GM21515 (cell line): ENCODE results near the gene COQ6.
"Not testable (repeated sequence)": the region's sequence is repeated elsewhere in the genome, so short reads cannot be mapped to it uniquely, and the experiment has no call there.

ENCODE experiments used
- ATAC-seq: cut with Tn5 transposase; IDR thresholded peaks from one replicate; pipeline ENCODE4 v1.9.1; 2021; ENCODE audit not compliant: unreplicated experiment

COQ6 gene

DNA sequence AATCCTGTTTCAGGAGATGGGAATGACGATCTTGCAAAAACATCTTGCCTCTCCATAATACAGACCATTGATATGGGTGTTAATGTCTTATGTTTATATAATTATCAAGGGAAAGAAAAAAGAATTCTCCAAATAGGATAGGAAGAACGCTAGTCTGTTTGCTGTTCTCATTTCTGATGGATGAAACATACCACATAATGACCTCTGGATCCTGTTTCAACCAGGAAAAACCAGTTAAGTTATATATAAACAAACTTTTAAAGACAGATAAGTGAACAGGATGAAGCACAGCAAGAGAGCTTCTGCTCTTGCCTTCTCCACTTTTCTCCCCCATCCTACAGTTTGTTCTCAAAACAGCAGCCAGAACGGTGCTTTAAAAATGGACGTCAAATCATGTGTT is 27.8 kb downstream of the COQ6 start:
- ATAC-seq, result no peak

DNA sequence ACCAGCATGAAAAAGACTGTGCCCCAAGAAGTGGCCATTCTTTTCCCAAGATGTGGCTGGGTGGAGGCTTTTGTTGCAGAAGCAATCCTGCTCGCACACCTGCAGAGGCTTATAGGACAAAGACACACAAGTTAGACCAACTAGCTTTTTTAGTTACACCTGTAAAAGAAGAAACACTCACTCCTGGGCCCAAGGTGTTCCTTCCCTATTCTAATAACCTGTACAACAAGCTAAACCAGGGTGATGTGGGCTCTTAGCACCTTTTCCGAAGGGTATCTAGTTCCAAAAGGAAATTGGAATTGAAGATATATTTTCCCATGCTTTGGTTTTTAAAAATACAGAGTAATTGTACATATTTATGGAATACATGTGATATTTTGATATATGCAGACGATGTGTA is 38.0 kb downstream of the COQ6 start:
- no peak for ATAC-seq

DNA sequence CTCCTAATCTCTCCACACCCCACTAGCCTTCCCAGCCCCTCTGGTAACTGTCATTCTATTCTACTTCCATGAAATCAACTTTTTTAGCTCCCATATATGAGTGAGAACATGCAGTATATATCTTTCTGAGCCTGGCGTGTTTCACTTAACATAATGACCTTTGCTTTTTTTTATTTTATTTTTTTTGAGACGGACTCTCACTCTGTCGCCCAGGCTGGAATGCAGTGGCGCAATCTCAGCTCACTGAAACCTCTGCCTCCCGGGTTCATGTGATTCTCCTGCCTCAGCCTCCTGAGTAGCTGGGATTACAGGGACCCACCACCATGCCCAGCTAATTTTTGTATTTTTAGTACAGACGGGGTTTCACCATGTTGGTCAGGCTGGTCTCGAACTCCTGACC is 38.6 kb downstream of the COQ6 start:
- ATAC-seq, result not testable (repeated sequence)

DNA sequence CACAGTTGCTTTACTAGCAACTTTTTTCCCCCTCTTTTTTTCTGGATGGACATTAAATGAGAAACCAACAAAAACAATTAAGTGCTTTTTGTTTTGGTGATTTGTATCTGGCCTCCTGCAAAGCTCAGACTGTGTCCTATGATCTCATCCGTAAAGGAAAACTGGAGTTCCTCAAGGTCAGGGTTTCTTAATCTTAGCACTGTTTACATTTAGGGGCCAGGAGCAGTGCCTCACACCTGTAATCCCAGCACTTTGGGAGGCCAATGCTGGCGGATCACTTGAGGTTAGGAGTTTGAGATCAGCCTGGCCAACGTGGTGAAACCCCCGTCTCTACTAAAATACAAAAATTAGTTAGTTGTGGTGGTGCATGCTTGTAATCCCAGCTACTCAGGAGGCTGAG is 41.0 kb downstream of the COQ6 start:
- ATAC-seq, result no peak

DNA sequence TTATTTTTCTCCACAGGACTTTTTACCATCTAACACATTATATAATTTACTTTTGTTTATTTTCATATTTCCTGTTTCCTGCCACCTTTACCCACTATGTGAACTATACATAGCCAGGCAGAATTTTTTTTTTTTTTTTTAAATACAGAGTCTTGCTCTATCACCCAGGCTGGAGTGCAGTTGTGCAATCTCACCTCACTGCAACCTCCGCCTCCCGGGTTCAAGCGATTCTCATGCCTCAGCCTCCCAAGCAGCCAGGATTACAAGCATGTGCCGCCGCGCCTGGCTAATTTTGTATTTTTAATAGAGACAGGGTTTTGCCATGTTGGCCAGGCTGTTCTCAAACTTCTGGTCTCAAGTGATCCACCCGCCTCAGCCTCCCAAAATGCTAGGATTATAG is 44.8 kb downstream of the COQ6 start:
- not testable (repeated sequence) for ATAC-seq

DNA sequence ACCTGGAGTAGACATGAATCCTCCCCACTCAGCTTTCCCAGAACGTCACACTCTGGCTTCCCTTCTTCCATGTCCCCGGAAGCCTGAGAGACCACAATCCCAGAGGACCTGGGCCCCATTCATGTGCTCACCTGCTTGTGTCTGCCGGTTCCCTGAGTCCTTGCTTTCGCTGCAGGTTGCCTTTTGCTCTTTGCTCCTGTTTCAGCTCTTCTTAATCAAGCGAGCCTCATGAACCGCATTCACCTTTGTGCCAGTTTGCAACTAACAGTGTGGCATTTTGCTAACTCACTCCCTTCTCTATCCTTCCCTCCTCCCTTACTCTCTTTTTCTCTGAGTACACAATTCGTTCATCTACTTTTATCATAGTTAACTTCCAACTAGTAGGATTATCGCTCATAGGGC is 45.9 kb downstream of the COQ6 start:
- no peak for ATAC-seq

DNA sequence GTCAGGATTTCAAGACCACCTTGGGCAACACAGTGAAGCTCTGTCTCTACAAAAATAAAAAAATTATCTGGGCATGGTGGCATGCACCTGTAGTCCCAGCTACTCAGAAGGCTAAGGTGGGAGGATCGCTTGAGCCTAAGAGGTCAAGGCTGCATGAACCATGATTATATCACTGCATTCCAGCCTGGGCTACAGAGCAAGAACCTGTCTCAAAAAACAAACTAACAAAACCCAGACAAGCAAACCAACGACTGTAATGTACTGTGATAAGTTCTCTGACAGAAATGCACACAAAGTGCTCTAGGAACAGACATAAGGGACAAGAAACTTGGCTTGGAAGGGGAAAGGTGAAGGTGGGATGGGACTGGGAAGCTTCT is 46.6 kb downstream of the COQ6 start:
- no peak for ATAC-seq

DNA sequence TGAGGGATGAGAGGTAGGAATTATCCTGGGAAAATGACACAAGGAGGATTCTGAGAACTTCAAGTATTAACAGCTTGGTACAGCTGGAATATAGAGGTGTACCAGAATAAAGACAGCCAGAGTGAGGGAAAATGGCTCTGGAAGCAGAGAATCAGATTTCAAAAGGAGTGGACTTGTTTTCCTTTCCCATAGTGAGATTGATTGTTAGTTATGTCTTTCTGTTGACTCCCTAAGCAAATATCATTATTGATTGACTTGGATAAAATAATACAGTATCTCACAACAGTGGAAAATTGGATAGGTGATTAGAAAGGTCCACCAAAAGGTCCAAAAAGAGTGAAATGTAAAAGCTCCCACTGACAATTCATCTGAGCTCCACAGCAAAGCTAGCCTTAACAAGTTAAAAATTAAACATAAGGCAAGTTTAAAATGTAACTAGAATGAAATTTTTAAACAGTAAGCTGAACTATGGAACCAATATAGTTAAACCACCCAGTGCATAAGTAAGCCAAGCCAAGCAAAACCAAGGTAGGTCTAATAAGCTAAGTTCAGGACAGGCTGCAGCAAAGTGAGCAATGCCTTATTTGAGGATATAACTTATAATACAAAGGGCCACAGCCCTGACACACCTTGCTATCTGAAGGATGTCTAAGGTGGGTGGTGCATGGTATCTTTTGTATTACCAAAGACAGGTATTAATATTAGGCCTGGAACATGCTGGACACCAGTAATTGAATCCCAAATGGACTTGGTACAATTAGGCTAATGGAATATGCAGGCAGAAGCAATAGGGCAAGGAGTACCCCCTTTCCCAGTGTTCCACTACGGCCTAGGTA is 47.2 kb downstream of the COQ6 start:
- ATAC-seq, result no peak

DNA sequence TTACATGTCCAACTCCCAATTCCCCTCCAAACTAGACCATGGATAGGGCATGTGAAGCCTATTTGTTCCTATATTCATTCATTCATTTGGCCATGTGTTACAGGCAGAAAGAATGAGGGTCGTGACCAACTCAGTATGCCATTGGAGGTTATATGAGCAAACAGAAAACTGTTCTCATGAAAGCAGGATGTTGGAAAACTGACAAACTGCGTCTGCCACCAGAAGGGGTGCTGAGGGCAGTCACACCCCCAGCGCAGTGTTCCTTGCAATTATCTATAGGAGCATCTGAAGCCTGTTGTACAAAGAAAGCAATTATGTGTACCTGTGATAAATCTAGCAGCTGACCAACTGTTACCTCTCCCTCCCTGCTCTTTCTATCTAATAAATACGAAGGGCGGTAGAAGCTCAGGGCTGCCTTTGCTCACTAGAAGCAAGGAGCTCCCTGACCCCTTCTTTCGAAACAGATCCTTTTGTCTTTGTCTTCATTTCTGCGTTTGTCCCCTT is 47.9 kb downstream of the COQ6 start:
- ATAC-seq, result no peak

DNA sequence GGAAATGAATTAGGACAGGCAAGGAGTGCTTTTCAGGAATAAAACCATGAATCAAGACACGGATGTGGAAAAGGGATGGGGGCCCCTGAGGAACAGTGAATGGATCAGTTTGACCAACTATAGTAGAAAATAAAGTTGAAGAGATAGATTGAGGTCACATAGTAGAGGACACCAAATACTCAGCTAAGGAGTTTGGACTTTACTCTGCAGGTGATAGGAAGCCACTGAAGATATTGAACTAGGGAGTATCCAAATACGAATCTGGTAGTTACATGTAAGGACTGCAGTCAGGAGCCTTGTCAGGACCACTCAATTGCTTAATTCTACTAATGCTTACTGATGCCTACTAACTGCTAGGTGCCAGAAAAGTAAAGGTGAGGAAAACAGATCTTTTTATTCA is 48.6 kb downstream of the COQ6 start:
- no peak for ATAC-seq

DNA sequence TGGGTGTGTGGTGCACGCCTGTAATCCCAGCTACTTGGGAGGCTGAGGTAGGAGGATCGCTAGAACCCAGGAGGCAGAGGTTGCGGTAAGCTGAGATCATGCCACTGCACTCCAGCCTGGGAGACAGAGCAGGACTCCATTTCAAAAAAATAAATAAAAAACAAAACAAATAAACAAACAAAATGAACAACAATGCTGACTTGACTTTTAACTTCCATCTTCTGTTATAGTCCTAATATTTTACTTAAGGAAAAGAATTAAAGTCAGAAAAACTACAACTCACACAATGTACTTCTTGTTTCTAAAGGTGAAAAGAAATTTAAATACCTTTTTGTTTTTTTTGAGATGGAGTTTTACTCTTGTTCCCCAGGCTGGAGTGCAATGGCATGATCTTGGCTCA is 55.6 kb downstream of the COQ6 start:
- ATAC-seq, result not testable (repeated sequence)

DNA sequence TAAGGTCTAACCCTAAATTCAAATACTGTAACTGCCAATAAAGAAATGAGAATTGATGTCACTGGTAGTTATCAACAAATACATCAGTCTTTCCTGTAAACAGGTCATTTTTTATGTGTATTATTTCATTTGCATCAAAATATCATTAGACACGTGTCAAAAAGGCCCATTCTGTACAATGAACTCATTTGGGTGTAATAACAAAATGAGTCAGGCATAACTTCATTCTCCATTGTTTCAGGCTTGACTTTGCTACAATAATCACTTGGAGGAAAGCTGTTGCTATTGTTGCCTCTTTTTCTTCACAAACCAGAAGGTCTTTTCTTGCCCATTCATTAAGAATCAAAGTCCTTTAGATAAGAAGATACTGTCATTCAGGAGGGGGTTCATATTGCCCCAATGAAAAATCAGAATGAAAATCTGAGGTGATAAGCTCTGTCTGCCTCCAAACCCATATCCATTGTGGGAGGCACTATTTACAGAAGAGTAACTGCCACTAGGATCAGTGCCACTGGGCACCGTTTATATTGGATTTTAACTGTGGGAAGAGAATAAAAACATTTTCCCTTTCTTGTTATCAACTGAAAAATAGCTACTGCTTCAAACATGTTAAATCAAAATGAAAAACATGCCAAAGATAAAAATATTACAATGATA is 58.9 kb downstream of the COQ6 start:
- no peak for ATAC-seq
